GM21529 (cell line): ENCODE results near the gene ACVR1.

Source experiments
- ATAC-seq: cut with Tn5 transposase; IDR thresholded peaks from one replicate; pipeline ENCODE4 v1.9.1; 2021; ENCODE audit not compliant: unreplicated experiment

Gene ACVR1

GRCh38 chr2:157857881-157858280, 18.2 kb downstream of the ACVR1 start:
- no peak for ATAC-seq

DNA sequence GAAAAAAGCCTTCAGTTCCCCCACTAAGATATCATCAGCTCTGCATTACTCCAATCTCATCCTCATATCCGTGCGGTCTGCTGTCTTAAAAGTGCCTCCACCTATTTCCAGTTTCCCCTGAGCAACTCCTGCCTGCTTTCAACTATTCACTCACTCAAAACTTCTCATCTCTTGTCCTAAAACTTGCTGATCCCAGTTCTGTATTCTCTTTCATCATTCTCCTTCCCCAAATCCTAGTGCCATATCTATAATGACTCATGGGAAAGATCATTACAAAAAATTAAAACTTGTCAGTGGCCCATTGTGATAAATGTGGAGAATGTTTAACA, 20.0 kb downstream of the ACVR1 start:
- no peak for ATAC-seq

- no peak for ATAC-seq
These were observed 22.3 kb downstream of the ACVR1 start for GRCh38 chr2:157853820-157854219.

- ATAC-seq = no peak
These were observed 22.9 kb downstream of the ACVR1 start for GRCh38 chr2:157853211-157853610.

DNA sequence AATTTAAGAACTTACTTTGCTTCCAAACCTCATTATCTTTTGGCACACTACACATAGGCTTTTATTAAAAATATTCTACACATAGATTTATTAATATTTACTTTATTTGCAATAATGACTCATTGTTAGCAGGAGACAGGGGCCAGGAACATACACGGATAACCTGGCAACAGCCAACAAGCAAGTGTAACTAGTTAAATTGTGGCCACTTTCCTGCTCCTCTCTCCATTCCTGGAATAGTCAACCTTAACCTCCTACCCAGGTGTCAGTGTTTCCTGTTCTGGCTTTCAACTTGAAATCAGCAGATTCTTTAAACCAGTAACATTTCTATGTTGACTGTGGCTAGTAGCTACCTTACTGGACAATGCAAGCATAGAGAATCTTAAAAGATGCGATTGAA, 26.5 kb downstream of the ACVR1 start:
- ATAC-seq = no peak

- ATAC-seq = no peak
These were observed 27.9 kb downstream of the ACVR1 start for GRCh38 chr2:157848213-157848612.

DNA sequence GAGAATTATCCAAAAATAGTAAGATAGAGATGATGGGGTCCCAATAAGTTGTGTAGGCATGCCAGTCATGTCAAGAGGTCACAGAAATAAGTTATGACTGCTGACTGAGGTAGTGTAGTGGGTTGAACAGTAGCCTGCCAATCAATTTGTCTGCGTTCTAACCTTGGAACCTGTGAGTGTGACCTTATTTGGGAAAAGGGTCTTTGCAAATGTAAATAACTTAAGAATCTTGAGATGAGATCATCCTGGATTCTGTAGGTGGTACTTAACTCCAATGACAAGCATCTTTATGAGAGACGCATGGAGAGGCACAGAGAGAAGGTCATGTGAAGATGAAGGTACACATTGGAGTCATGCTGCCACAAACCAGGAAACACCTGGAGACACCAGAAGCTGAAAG, 31.0 kb downstream of the ACVR1 start:
- no peak for ATAC-seq

DNA sequence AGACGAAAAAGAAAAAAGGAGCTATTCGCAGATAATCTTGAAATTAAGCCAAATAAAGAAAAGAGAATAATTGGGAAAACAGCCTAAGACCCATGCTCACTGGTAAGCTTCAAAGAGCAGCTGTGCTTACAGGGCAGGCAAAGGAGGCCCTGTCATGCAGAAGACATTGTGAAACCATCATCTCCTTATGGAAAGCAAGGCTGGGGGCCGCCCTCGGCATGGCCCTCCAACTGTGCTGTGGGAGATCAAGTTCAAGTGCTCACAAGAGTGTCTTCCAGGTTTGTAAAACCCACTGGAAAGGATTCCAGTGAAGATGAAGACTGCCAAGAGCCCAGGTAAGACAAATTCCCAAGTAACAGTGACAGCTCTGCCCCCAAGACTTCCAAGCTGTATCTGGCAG, 32.2 kb downstream of the ACVR1 start:
- ATAC-seq = no peak

GRCh38 chr2:157843081-157843480, 33.0 kb downstream of the ACVR1 start:
- no peak for ATAC-seq

DNA sequence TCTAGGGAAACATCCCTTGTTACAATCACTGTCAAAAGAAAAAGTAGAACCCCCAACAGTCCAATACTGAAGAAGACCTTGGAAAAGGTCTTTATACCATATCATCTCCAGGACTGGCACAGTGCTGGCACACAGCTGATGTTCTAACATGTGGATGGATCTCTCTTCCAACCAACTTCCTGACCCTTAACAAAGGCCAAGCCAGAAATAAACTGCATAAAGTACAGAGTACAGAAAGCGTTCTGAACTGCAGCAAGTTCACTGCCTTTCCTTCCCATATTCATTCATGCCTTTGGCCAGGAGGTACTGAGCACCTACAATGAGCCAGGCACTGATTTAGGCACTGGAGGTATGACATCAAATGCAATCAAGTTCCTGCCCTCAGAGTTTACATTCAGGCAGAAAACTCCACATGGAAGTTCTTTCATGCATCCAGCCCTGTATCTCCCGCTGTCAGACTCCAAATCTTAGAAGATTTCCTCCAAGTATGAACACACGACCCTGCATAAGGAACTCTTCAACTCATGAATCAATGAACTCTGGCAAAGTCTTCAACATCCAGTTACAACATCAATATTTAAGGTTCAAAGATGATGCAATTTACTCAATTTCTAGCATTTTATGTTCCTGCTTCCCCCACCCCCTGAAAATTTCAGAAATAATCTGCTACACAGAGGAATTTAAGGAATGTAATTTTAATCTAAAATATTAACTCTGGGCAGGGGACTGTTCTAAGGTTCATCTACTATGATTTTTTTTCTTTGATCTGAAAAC, 33.8 kb downstream of the ACVR1 start:
- ATAC-seq = no peak

DNA sequence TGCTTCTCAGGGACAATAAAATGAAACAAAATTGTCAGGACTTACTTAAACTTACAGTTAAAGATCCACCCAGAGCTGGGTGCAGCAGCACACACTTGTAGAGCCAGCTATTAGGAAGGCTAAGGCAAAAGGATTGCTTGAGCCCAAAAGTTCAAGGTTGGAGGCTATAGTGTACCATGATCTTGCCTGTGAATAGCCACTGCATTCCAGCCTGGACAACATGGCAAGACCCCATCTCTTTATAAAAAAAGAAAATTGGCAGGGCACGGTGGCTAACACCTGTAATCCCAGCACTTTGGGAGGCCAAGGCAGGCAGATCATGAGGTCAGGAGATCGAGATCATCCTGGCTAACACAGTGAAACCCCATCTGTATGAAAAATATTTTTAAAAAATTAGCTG, 34.6 kb downstream of the ACVR1 start:
- ATAC-seq = no peak

DNA sequence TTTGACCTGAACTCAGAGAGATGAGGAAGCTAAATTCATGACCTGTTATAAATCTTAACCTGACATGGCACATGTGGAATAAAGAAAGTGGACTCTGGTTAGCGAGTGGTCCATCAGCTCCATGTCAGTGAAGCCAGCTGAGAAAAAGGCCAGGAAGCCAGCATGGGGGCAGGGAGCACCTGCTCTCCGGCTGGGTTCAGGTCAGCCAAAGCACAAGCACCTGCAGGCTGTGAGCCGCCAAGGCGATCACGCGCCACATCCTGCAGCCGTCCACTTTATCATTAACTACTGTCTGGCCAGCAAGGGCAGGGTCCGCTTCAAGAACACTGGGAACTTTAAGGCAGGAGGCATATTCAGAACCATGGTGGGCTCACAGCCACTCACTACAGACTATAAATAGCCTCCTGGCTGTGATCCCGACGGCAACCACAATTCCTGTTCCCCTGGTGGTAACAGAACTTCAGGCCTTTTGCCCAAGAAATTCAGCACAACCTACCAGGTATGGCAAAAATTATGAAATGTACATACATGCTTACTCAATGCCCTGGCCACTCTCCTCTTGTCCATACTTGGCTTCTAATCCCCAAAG, 35.5 kb downstream of the ACVR1 start:
- ATAC-seq = no peak

- no peak for ATAC-seq
These were observed 36.3 kb downstream of the ACVR1 start for GRCh38 chr2:157839822-157840221.

DNA sequence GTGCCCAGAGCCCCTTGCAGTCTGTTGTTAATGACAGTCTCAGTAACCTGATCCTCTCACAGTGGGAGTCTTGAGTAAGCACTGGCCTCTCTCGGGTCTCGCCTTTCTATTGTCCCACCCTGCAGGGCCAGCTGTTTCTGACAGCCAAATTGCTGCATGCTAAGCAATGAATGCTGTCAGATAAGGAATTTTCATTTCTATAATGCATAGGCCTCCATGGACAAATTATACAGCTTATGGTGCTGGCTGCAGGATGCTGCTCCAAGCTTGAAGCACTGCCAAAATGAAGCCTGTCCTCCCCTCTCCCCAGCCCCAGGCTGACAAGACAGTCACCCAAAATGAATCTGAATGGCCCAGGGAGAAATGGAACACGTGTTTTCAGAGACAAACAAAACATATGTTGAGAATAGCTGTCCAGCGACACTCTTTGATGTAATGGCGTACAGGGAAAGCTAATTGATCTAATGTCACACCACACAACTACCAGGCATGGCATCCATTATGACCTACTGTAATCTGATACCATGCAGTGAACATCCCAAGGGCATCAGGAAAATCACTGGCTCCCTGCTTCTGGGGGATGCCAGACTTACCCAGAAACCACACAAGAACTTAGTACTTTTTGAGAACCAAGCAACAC, 36.8 kb downstream of the ACVR1 start:
- ATAC-seq = no peak

- ATAC-seq = no peak
These were observed 37.5 kb downstream of the ACVR1 start for GRCh38 chr2:157838442-157839161.

GRCh38 chr2:157837851-157838441, 38.2 kb downstream of the ACVR1 start:
- no peak for ATAC-seq

DNA sequence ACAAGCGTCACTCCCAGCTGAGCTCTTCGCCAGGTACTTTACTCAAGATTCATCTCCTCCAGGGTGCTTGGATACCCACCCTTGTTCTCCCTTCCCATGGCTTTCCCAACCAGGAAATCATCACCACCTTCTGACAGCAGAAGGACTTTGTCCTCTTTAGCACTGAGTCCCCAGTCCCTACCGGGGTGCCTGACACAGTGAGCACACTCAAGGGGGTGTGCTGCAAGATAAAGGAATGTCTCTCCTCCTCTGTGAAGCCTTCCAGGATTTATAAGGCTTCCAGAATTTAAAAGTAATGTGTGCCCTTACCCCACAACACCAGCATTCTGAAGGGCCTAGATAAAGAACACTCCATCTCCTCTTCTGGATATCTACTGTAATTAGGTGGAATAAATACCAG, 39.6 kb downstream of the ACVR1 start:
- ATAC-seq = no peak

DNA sequence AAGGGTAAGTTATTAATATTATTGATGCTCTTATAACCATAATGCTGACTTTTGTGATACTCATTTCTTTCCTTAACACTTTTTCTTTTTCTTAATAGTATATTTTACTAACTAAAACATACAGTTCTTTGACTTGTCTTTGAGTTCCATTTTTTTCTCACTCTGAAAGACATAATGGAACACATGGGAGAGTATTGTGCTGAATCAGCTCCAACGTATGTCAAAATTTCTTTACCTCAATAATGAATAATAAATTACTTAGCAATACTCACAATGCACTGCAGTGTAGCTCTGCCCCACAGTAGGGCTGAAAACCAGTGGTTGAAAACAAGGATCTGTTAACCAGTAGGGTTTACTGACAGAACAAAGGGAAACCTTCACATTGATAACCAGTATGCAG, 40.7 kb downstream of the ACVR1 start:
- ATAC-seq = no peak

DNA sequence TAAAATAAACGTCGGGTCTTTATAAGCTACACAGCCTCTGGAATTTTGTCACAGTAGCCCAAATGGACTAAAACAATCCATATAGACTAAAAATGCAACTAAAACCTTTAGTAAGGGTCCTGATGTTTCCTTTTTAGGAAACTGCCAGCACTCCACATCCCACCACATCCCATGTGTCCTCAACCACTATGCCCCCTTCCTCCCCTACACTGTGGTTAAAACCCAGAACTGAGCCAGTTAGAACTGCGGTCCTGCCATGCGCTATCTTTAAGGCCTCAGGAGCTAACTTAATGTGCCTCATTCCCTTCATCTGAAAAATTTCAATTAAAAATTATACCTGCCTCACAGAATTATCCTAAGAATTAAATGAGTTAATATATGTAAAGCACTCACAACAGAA, 41.1 kb downstream of the ACVR1 start:
- no peak for ATAC-seq

GRCh38 chr2:157833721-157834120, 42.4 kb downstream of the ACVR1 start:
- ATAC-seq = no peak

DNA sequence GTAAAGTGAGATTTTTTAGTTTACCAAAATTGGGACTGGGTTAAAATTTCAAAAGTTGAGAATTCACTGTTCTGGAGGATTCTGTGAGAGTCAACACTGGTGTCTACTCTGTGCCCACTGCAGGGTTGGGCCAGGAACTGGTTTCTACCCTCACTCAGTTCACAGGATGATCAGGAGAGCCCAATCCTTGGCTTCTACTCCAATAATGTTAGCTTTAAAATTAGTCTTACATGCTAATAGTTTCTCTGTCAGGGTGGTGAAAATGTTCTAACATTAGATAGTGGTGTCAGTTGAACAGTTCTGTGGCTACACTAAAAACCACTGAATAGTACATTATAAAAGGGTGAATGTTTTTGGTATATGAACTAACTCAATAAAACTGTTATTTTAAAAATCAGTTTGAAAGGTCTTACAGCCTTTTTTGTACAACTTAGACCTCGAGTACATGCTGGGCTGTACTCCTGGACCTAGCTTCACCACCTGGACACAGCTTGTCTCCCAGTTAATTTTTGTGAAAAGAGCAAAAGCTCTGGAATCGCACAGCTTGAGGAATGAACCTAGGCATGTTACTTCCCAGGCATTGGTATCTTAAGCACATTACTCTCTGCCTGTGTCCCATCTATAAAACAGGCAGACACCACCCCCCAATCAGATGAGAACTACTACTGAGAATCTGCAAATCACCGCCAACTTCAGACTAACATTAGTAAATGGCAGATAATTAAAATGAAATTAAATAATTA, 44.4 kb downstream of the ACVR1 start:
- no peak for ATAC-seq
